ENCODE data around the gene VSIR. TPM values are rescaled to one million over a fixed set of nuclear protein-coding genes. Genes with fewer than 3 reads are reported as not detected.

VSIR gene
- total RNA-seq, 1 experiment from 2014 or later = 17.1 TPM

DNA sequence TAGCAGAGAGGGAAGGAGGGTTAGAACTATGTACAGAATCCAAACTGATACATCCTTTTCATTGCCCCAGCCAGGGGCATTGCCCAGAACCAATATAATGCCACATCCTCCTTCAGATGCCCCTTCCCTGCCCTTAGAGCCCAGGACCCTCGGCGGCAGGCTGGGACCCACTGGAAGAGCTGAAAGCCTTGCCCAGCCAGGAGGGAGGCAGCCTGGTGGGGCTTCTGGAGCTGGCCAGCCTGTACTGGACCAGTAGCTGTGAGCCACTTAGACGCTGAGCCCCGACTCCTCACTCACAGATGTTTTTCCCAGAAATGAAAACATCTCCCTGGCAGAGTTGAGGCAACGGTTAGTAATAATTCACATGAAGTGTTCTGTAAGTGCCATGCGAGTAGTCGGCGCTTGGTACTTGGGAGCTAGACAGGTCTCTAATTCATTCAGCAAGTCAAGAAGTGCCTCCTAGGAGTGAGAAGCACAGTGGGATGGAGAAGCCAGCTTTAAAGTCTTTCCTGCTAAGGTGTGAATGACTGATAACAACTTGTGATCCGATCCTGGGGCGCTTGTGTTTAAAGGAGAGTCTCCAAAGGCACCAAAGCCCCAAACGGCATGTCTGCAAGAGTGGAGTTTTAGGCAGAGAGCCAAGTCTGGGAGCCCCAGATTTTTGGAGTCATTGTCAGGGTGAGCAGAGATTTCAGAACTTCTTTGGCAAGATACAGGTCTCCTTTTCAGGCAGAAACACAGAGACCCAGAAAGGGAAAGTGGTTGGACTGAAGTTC is 9.8 kb downstream of the VSIR start:
- no peak for DNase-seq (ENCODE audit: low read depth)

DNA sequence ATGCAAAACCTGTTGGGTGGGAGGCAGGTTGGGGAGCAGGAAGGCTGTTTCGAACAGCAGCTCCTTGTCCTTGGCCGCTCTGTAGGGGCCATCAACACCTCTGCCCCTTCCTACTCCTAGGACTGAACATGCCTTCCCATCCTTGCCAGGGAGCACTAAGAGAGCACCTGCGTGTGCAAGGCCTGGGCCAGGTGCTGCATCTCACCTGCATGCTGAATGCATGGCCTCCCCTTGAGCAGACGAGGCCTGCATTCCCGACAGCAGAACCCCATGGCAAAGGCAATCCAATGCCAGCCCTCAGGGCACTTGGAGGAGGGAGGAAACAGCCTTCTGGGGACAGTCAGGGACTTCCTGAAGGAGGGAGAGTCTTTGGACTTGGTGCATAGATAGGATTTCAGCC is 11.0 kb downstream of the VSIR start:
- no peak for DNase-seq (ENCODE audit: low read depth)

DNA sequence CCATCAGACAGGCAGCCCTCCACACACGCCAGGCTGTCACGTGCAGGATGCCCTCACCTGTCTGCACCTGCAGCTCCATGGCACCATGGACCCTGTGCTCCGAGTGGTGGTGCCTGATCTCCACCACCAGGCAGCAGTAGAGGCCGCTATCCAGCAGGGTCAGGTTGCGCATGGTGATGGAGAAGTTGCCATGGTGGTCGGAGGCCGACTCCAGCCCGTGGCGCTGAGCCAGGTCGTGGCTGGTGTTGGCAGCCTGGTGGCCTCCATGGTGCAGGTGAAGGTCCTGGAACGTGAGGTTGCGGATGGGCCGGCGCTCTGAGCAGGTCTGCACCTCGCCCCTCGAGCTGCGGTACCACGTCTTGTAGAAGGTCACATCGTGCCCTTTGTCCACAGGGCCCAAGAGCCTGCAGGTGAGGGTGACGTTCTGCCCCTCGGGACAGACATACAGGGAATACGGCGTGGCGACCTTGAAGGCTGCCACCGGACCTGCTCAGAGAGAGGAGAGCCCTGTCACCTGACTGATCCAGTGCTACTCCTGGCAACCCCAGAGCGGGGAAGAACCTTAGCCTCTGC is 11.7 kb downstream of the VSIR start:
- DNase-seq (ENCODE audit: low read depth) = no peak

DNA sequence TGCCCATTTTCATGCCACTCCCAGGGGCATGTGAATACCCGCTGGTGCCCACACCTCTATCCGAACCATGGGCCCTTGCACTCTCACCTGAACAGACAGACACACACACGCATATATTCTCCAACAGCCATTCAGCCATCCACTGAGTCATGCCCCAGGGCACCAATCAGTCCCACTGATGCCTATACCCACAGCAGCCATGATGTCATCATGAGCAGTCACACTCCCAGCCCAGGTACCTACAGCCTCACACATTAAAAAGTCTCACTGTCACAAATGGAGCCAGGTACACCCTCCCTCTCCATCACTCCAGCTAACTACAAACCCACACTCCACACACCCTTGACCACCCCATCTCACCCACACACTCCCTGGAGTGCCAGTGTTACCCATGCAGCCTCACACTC is 12.2 kb downstream of the VSIR start:
- peak; percentile 63 for DNase-seq (ENCODE audit: low read depth)

DNA sequence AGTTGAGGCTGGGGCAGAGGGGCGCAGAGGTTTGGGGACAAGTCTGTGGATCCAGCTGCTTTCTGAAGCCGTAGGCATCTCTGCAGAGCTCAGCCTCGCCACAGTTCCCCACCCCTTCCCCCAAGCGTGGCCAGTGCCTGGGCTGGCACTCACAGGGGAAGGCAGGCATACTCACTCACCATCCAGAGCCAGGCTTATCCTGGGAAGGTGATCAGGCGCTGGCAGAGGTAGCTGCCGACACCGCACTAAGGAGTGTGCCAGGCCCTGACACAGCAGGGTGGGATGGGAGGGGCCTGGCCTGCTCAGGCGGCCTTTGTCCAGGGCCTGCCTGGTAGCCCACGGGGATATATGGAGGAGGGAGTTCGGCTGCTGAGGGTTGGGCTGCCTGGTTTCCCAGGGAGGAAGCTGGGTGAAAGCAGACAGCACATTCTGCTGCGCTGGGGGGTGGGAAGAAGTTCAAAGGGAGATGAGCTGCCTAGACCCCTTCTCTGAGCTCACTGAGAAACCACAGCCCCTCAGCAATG is 15.9 kb downstream of the VSIR start:
- no peak for DNase-seq (ENCODE audit: low read depth)

DNA sequence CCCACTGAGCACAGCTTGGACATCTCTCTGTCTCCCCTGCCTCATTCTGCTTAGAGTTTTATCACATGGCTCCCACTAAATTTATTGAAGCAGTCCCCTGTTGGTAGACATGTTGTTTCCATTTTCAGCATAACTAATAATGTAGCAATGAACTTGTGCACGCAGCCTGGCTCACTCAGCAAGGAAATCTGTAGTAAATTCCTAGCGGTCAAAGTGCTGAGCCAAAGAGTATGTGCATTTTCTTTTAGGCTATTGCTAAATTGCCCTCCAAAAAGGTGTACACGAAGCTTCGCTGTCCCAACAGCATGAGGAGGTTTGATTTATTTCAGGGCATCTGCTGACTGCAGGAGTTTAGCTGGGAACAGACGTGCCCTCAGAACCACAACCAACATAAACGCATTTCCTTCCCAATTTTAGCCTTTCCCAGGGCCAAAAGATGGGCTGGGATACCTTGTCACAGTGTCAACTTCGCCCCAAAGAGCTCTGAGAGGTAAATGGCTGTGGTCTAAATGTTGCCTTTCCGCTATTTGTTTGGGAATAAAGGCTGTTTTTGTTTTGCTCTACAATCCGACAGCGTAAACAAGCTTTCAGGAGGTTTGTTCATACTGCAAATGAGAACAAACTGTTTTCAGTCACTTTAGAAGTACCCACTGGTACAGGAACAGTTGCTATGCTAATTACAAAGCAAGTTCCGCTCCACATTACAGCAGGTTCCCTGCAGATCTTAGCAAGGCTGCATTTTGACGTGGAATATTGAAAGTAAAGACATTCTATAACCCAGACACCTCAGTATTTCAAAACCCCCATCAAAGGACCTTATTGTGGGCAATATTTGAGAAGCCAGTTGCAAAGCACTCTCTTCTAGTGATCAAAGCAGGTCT is 16.8 kb downstream of the VSIR start:
- DNase-seq (ENCODE audit: low read depth) = no peak

DNA sequence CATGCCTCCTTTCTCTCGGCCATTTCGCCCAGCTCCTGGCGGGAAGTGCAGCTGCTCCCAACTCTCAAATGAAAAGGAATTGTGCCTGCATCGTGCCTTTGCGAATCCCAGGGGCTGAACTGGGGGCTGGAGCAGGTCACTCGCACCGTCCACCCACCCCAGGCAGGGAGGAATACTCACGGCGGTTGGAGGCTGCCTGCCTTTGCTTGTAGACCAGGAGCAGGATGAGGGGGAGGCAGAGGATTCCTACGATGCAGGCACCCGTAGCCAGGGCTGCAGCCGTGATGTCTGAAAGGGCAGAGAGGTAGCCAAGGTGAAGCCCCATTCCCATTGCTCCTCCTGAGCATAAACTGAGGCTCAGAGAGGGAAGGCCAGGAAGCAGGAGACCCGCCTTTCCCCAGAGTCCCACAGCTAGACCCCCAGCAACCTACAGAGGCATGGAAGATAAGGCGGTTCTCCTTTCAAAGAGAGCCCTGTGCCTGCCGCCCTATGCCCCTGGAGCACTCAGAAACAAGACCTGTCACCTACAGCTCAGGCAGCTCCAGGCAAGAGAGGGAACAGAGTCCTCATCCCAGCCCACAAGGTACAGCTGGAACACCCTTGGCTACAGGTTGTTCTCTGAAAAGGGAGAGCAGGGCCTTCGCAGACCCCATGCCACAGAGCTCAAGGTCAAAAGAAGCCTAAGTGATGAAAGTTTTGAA is 18.0 kb downstream of the VSIR start:
- no peak for DNase-seq (ENCODE audit: low read depth)

DNA sequence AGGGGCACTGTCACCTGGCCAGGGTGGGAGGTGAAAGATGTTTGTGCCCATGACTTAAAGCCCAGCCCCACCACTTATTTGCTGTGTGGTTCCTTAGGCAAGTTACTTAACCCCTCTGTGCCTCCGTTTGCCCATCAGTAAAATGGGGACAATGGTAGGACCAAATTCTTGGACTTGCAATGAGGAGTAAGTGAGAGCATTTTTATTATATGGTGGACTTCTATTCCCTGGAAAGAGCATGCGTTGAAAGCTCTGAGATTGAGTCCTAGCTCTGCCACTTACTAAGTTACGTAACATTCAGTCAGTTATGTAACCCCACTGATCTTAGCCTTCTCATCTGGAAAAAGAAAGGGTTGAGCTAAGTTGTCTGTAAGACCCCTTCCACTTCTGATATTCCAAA is 18.8 kb downstream of the VSIR start:
- DNase-seq (ENCODE audit: low read depth) = no peak

DNA sequence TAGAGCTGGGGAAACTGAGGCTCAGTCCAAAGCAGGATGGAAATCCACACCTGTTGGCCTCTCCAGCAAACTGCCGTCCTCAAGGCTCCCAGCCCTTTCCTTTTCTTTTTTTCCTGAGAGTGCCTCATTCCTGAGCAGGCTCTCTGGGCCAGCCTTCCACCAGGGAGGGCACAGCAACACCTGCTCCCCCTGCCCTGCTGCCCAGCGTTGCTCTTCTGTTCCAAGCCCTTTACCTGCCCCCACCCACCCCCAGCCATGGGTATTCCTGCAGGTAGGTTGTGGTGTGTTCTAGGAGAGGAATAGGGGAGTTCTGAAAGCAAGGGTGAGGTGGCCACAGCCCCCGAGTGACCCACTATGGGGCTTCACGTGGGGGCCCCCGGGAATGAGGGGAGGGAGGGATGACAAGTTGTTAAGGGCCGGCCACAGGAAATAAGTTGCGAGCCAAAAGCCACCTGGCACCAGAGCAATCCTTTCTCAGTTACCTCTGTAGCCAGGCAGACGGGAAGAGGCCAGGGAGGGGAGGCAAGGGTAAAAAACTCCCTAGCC is 19.3 kb downstream of the VSIR start:
- no peak for DNase-seq (ENCODE audit: low read depth)

DNA sequence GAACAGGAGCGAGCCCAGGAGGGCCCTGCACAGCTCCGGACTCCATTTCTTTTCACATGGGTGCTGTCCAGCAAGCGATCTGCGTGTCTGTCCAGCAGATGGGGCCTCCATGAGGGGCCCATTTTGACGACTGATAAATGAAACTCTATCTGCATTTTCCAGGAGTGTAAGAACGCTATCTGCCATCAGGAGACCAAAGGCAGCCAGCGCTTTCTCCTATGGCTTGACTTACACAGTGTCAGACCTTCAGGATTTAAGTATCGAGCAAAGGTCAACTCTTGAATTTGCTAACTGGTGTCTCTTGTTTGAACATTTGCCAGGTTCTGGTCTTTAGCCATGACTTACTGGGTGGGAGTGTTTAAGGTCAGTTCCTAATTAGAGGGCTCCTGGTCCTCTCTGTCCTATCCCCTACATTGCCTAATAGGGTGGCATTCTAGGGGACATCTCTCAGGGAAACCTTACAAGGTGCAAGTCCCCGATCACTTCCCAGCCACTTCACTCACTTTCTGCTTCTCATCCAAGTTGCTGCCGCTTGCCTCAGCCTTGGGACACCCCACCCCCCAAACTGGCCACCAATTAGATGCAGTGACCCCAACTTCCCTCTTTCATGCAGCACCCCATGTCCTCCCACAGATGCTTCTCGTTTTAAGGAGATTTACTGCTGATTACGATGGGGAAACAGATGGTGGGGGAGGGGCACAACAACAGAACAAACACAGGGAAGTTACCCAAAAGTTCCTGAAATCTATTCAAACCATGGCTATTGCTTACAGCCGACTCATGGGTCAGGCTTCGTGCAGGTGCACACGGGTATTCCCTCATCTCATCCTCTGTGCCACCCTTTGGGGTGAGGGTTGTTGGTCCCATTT is 20.0 kb downstream of the VSIR start:
- no peak for DNase-seq (ENCODE audit: low read depth)

DNA sequence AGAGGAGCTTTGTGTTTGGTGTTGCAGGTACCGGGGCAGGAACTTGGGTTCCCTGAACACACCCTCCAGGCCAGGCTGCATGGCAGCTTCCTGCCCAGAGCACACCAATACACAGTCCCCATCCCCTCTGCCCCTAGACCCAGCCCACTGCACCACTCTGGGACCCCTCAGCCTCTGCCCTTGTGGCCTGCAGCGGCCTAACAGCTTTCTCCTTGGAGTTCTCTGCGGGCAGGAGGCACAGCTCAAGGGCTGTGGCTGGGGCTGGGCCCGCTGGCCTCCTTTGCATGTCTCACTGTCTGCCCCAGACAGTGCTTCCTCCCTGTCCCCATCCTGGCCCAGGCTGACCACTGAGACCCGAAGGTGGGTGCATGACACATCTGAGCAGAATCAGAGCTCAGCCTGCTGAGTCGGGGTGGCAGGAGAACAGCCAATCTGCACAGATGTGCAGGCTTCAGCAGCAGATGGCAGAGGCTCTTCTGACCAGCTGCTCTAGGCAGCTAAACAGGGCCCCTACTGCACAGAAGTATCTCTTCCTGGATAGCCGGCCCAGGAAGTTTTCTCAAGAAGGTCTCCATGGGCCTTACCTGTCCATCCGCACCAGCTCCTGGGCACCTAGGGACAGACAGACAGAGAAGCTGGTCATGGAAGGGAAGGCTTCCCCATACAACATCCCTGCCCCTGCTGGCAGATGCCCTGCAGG is 20.8 kb downstream of the VSIR start:
- DNase-seq (ENCODE audit: low read depth) = no peak

DNA sequence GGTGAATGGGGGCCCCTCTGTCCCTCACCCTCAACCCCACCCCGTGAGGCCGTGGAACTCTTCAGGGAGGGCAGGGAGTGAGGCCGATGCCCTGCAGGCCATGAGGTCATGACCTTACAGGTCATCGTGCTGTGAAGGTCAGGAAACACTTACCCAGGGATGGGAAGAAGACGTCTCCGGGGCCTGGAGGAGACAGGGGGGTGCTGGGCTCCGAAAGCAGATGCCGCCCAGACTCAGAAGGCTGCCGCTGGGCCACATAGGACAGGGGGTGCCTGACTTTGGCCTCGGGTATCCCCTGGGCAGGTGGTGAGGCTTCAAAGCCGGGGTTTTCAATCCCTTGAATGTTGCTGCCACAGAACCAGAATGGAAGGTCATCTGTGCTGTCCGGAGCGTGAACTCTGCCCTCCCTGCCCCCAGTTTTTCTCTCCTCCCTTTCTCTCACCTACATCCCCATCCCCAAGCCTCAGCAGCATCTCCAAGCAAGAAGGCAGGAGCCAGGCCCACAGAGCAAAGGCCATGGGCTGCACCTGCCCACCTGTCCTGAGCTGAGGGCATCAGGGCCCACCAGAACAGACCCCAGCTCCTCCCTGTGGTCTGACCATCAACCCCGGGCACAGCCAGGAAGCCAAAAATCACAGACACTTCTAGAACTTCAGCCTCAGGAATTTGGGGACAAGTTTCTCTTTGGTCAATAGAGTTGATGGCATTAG is 21.6 kb downstream of the VSIR start:
- no peak for DNase-seq (ENCODE audit: low read depth)

DNA sequence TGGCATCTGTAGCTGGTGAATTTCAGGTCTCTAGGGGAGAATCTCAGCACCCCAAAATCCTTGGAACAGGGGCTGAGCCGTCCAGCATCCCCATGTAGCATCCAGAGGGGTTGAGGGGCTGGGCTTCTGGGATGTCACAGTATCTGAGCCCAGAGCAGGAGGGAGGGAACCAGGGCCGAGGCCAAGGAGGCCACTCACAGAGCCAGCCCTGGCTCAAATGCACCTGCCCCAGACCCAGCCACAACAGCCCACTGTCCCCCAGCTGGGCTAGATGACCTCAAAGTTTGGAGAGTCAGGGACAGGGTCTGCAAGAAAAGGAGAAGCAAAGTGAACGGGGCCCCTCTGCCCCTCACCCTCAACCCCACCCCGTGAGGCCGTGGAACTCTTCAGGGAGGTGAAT is 22.3 kb downstream of the VSIR start:
- no peak for DNase-seq (ENCODE audit: low read depth)

DNA sequence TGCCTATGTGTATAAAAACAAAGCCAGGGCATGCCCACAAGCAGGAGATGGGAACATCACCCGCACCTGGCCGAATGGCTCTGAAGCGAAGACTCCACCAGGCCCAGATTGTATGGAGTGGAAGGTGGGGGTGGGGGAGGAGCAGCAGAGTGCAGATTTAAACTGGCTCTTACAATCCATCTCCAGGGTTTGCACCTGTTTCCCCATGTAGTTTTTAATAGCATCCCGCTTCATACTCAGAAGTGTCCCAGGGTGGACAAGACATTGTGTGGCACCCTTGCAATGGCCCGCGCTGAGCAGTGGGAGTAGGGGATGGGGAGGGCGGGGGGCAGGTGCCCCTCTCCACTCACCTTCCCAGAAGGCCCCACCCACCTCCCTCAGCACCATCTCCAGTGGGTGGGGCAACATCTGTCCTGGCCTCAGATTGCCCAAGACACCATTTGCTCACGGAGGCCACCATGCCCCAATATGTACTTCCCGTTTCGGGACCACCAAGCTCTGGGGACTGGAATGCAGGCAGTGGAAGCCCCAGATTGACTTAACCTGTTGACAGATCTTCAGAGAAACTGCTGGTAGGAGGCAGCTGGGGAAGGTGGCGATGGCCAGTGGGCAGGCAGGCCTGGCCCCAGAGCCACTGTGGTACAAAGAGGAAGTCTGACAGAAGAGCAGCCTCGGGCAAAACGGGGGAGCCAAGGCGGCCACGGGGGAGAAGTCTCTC is 23.0 kb downstream of the VSIR start:
- no peak for DNase-seq (ENCODE audit: low read depth)

DNA sequence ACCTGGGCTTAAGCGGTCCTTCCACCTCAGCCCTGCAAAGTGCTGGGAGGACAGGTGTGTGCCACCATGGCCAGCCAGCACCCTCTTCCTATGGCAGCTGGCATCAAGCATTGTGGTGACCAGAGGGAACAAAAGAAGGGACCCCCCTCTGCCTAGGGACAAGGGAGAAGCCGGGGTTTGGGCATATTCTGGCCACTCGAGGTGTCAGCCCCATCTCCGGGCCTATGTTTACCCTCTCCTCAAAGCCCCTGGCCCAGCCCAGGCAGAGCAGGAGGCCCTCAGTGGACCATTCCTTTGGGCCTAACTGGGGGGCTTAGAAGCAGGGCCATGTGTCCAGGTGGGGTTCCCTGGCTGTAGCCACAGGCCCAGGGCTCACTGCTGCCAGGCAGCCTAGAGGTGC is 23.9 kb downstream of the VSIR start:
- no peak for DNase-seq (ENCODE audit: low read depth)

DNA sequence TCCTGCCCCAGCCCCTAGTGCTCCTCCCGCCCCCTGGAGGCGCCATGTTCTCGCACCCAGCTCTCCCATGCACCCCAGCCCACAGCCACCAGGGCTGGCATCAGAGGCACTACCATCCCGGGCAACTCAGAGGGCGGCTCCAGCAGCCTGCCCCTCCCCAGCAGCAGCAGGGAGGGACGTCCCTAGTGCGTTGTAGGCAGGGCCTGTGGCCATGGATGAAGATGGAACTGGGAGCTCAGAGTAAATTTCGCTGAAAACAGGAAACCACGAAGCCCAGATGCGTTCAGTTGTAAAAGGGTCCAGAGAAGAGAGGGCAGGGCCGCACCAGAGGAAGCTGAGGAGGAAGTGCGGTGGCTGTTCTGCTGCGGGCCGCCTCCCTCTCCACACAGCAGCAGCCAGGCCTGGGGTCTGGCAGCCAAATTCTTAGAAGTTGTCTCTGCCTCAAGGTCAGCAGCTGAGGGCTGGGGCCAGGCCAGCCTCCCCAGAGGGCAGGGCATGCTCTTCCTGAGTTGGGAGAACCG is 24.6 kb downstream of the VSIR start:
- DNase-seq (ENCODE audit: low read depth) = no peak

DNA sequence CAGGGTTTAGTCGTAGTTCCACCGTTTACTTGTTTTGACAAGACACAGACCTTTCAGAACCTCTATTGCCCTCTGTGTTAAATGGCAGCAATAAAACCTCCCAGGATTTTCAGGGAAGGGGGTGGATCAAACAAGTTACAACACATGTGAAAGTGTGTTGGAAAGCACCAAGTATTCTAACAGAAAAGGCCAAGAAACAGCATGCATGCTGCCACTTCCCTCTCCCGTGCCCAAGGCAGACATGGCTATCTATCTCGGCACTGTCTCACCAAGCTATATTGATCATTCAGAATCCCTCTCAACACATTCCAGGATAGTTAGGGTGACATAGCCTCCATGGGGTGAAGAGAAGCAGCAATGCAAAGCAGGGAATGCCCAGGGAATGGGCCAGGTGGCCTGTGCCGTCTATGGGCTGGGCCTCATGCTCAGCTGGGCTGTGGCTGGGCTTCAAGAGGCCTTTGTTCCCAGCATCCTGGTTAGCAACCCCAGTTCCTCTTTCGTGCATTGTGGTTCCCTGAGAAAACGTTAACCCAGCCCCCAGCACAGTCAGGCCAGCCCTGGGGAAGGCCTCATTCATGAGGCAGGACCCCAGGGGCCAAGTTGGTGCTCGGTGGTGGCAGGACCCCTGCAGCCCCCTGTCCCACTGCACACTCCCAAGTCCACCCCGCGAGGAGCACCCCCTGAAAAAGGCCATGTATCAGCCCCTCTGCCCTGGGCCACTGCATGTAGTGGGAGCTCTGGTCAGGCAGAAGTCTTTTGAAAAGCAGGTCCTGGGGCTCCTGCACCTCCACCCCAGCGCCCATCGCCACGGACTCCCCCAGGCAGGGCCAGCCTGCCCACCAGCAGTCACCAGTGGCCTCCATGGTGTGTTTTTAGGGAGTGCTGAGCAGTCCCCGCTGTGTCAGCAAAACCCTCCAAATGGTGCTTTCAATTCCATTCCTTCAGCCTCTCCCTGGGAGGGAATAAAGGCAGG is 25.5 kb downstream of the VSIR start:
- no peak for DNase-seq (ENCODE audit: low read depth)
